Activated CD4-positive, CD25-positive, alpha-beta regulatory T cell treated with anti-CD3 and anti-CD28 coated beads, Interleukin-2, amount 50 U/mL, for 16 hours (primary cell): ENCODE results near the gene HILPDA.
"Not testable (repeated sequence)": the region's sequence is repeated elsewhere in the genome, so short reads cannot be mapped to it uniquely, and the experiment has no call there.

Experiments
- DNase-seq: peaks from one replicate; pipeline ENCODE4 v3.0.0-alpha.2; 2020; ENCODE audit warnings: low read depth, low spot score

Gene HILPDA

GRCh38 chr7:128463345-128463744 lies 7.7 kb downstream of the HILPDA start:
- DNase-seq, result not testable (repeated sequence)

GRCh38 chr7:128463933-128464332 lies 8.3 kb downstream of the HILPDA start:
- not testable (repeated sequence) for DNase-seq

GRCh38 chr7:128466871-128467270 lies 11.2 kb downstream of the HILPDA start:
- not testable (repeated sequence) for DNase-seq

- DNase-seq, result peak; percentile 81
Measured at GRCh38 chr7:128476402-128477335, 21.0 kb downstream of the HILPDA start, which contains the start of gene METTL2B. Gene METTL2B (plus strand): TSS chr7:128476748. CDS start chr7:128476766, 18 bp downstream.

- DNase-seq, result not testable (repeated sequence)
Measured at GRCh38 chr7:128477336-128477690, 21.6 kb downstream of the HILPDA start.

GRCh38 chr7:128479082-128479481 lies 23.4 kb downstream of the HILPDA start:
- not testable (repeated sequence) for DNase-seq

GRCh38 chr7:128488134-128488533 lies 32.5 kb downstream of the HILPDA start:
- DNase-seq, result not testable (repeated sequence)

- no peak for DNase-seq
Measured at GRCh38 chr7:128497405-128497804, 41.7 kb downstream of the HILPDA start.

- DNase-seq, result not testable (repeated sequence)
Measured at GRCh38 chr7:128505416-128505815, 49.7 kb downstream of the HILPDA start.

- not testable (repeated sequence) for DNase-seq
Measured at GRCh38 chr7:128506819-128507218, 51.1 kb downstream of the HILPDA start.

- not testable (repeated sequence) for DNase-seq
Measured at GRCh38 chr7:128507321-128507993, 51.8 kb downstream of the HILPDA start.
